Body of pancreas (tissue), 4 donors: Measurements from ENCODE around the gene GTF2A2. TPM values are rescaled to one million over a fixed set of nuclear protein-coding genes. Genes with fewer than 3 reads are reported as not detected.
A peak's percentile ranks its signal among the peaks of the same experiment; 100 is the strongest.

Source experiments
- ATAC-seq: fragments of 150-250 bp; one replicate; pipeline ENCODE4 v1.9.1; 2016
- DNase-seq, 4 donors: peaks; one replicate each; pipeline ENCODE4 v3.0.0-alpha.2; 2019
- H3K27ac ChIP-seq, 4 donors: fragments of 200-600 bp; sonication (generic); 1 replicate in 3 of 4; 2 replicates in 1 of 4; pipeline versions ENCODE4 v1.5.1 to v1.6.1; 2016 to 2019; ENCODE audit warnings: mild to moderate bottlenecking in 1 of 4, mixed read lengths in 1 of 4, moderate library complexity in 1 of 4
- H3K27me3 ChIP-seq, 2 donors: fragments of 200-600 bp; sonication (generic); one replicate each; pipeline ENCODE4 v1.6.0; 2016; ENCODE audit warnings: mild to moderate bottlenecking in 1 of 2
- H3K36me3 ChIP-seq, 2 donors: fragments of 200-600 bp; sonication (generic); replicated peaks in 1 of 2; 2 replicates each; pipeline ENCODE4 v1.5.1; 2016; ENCODE audit warnings: low read depth in 2 of 2; ENCODE audit not compliant: insufficient read depth in 1 of 2
- H3K4me1 ChIP-seq: fragments of 200-600 bp; sonication (generic); one replicate; pipeline ENCODE4 v1.6.0; 2016
- H3K4me3 ChIP-seq, 2 donors: fragments of 200-600 bp; sonication (generic); 1 replicate in 1 of 2; 2 replicates in 1 of 2; pipeline ENCODE4 v1.5.1; 2016 to 2019
- H3K9me3 ChIP-seq, 3 donors: fragments of 200-600 bp; sonication (generic); 1 replicate in 2 of 3; 2 replicates in 1 of 3; pipeline ENCODE4 v1.5.1; 2016
- CTCF ChIP-seq, 7 experiments: fragments of 450-650 bp in 4 of 7; fragments of 200-600 bp in 3 of 7; sonication (generic) in 3 of 7; IDR thresholded peaks; one replicate each; pipeline ENCODE4 v1.5.1; 2016 to 2019; ENCODE audit warnings: antibody characterized with exemption in 7 of 7
- POLR2A ChIP-seq, 3 donors: fragments of 450-650 bp; IDR thresholded peaks; one replicate each; pipeline ENCODE4 v1.6.1; 2016; ENCODE audit warnings: antibody characterized with exemption in 3 of 3, mild to moderate bottlenecking in 2 of 3
- WGBS, 2 donors: methylation state at CpG; one replicate each; pipeline ENCODE4 v1.1.5; 2017; 5-methylcytosine and 5-hydroxymethylcytosine counted together
- intact Hi-C: fragments of 100-400 bp; cut with DNase I; formaldehyde crosslinking; loops from one replicate; pipeline ENCODE4 v1.15.1; 2023
- total RNA-seq, 2 donors: library from RNA; depleted of rRNA; stranded (reverse); fragments of >200 nt; gene quantifications; one replicate each; pipeline ENCODE4 v1.1.0, GENCODE V29; 2016

GTF2A2 gene
- total RNA-seq, 2 donors from 2014 or later, result 9.1 to 10.2 TPM

GRCh38 chr15:59605994-59606393 lies 51.3 kb downstream of the GTF2A2 start:
- TF ChIP-seq CTCF (IDR thresholded peaks at IDR 0.05), result no peak
- no peak for TF ChIP-seq POLR2A (IDR thresholded peaks at IDR 0.05)
- ATAC-seq (no peak), DNase-seq (no peak)
- peaks cover 0 to 8% (median 0%) of the 10 kb centered on the region in 3 donors for H3K9me3 ChIP-seq
- no peak overlapping the region for H3K4me3 ChIP-seq
- no peaks in the 10 kb centered on the region for H3K4me1 ChIP-seq
- WGBS, 2 donors, result 67 to 69% methylated on average over 4 of the region's 5 CpGs
- intact Hi-C loops, result no loop called here
- H3K27me3 ChIP-seq, result no peaks in the 10 kb centered on the region
- no peaks in the 10 kb centered on the region for H3K36me3 ChIP-seq
- H3K27ac ChIP-seq, result no peak overlapping the region

- H3K4me1 ChIP-seq, result peaks cover 24% of the 10 kb centered on the region
- DNase-seq, result no peak
- H3K27me3 ChIP-seq, result no peaks in the 10 kb centered on the region
- TF ChIP-seq POLR2A (IDR thresholded peaks at IDR 0.05) (no peak), CTCF (IDR thresholded peaks at IDR 0.05) (no peak)
- intact Hi-C loops, result no loop called here
- H3K4me3 ChIP-seq, result no peak overlapping the region
- no peaks in the 10 kb centered on the region for H3K9me3 ChIP-seq
- no peak for ATAC-seq
- no peaks in the 10 kb centered on the region for H3K36me3 ChIP-seq
- H3K27ac ChIP-seq, result no peak overlapping the region
- WGBS, 2 donors, result 90 to 95% methylated on average over 2 of the region's 2 CpGs
These were observed 58.9 kb downstream of the GTF2A2 start for GRCh38 chr15:59598461-59598860.

GRCh38 chr15:59596640-59597039 lies 60.7 kb downstream of the GTF2A2 start:
- no peak overlapping the region for H3K4me3 ChIP-seq
- DNase-seq, result no peak
- TF ChIP-seq CTCF (IDR thresholded peaks at IDR 0.05) (no peak), POLR2A (IDR thresholded peaks at IDR 0.05) (no peak)
- peaks cover 24% of the 10 kb centered on the region for H3K4me1 ChIP-seq
- ATAC-seq, result no peak
- H3K27ac ChIP-seq, result no peak overlapping the region
- H3K9me3 ChIP-seq, result no peaks in the 10 kb centered on the region
- intact Hi-C loops, result no loop called here
- H3K36me3 ChIP-seq, result no peaks in the 10 kb centered on the region
- no peaks in the 10 kb centered on the region for H3K27me3 ChIP-seq

GRCh38 chr15:59595434-59595915 lies 61.8 kb downstream of the GTF2A2 start:
- Histone ChIP-seq H3K4me1 (peaks cover 24% of the 10 kb centered on the region), H3K9me3 (no peaks in the 10 kb centered on the region), H3K27ac (peak overlapping the region in 3 of 4 donors; percentile 31 to 75 (median 71)), H3K36me3 (no peaks in the 10 kb centered on the region), H3K4me3 (no peak overlapping the region), H3K27me3 (no peaks in the 10 kb centered on the region)
- intact Hi-C loops, result no loop called here
- WGBS, 2 donors, result 74 to 87% methylated on average over 6 to 7 of the region's 7 CpGs
- TF ChIP-seq CTCF (IDR thresholded peaks at IDR 0.05), result no peak
- TF ChIP-seq POLR2A (IDR thresholded peaks at IDR 0.05), result no peak
- ATAC-seq (no peak), DNase-seq (no peak)

- Histone ChIP-seq H3K27me3 (no peaks in the 10 kb centered on the region), H3K9me3 (no peaks in the 10 kb centered on the region), H3K4me1 (peaks cover 24% of the 10 kb centered on the region), H3K36me3 (no peaks in the 10 kb centered on the region), H3K27ac (peak overlapping the region in 3 of 4 donors; percentile 31 to 75 (median 71)), H3K4me3 (no peak overlapping the region)
- TF ChIP-seq POLR2A (IDR thresholded peaks at IDR 0.05) (no peak), CTCF (IDR thresholded peaks at IDR 0.05) (no peak)
- intact Hi-C loops, result no loop called here
- ATAC-seq (no peak), DNase-seq (no peak)
- WGBS, 2 donors, result 81 to 94% methylated on average over 2 of the region's 2 CpGs
These were observed 62.3 kb downstream of the GTF2A2 start for GRCh38 chr15:59594991-59595390.
